Heart left ventricle (tissue), 16 donors: ENCODE measurements around the gene MEGF8. TPM values are rescaled to one million over a fixed set of nuclear protein-coding genes. Genes with fewer than 3 reads are reported as not detected.

Experiments used
- ATAC-seq, 4 donors: fragments of 200-7000 bp; cut with Tn5 transposase; one replicate each; pipeline ENCODE4 v1.9.1; 2020 to 2022; ENCODE audit warnings: moderate library complexity in 4 of 4, mild to moderate bottlenecking in 3 of 4, moderate number of reproducible peaks in 1 of 4
- DNase-seq, 5 donors: peaks; one replicate each; pipeline ENCODE4 v3.0.0-alpha.2; 2020
- H3K27ac ChIP-seq, 12 donors: fragments of 200-600 bp; sonication (generic) in 4 of 12; one replicate each; pipeline versions ENCODE4 v1.5.0 to v1.8.0; 2016 to 2022; ENCODE audit warnings: mild to moderate bottlenecking in 2 of 12
- H3K27me3 ChIP-seq, 9 donors: fragments of 200-600 bp; sonication (generic) in 2 of 9; one replicate each; pipeline versions ENCODE4 v1.5.1 to v1.8.0; 2016 to 2022; ENCODE audit warnings: mild to moderate bottlenecking in 3 of 9
- H3K36me3 ChIP-seq, 9 donors: fragments of 200-600 bp; sonication (generic) in 2 of 9; one replicate each; pipeline versions ENCODE4 v1.5.0 to v1.8.0; 2018 to 2022; ENCODE audit warnings: mild to moderate bottlenecking in 2 of 9
- H3K4me1 ChIP-seq, 12 donors: fragments of 200-600 bp; sonication (generic) in 4 of 12; one replicate each; pipeline versions ENCODE4 v1.5.0 to v1.8.0; 2016 to 2022; ENCODE audit warnings: mild to moderate bottlenecking in 3 of 12
- H3K4me3 ChIP-seq, 12 donors: fragments of 200-600 bp; sonication (generic) in 4 of 12; one replicate each; pipeline versions ENCODE4 v1.5.0 to v1.8.0; 2017 to 2022; ENCODE audit warnings: mild to moderate bottlenecking in 9 of 12, moderate library complexity in 4 of 12
- H3K9me3 ChIP-seq, 12 donors: fragments of 200-600 bp; sonication (generic) in 4 of 12; one replicate each; pipeline versions ENCODE4 v1.5.0 to v1.8.0; 2016 to 2022; ENCODE audit warnings: mild to moderate bottlenecking in 1 of 12
- CTCF ChIP-seq, 12 donors: fragments of 200-600 bp; sonication (generic) in 4 of 12; IDR thresholded peaks; one replicate each; pipeline versions ENCODE4 v1.5.0 to v1.8.0; 2018 to 2022; ENCODE audit warnings: antibody characterized with exemption in 12 of 12, mild to moderate bottlenecking in 5 of 12
- POLR2A ChIP-seq, 2 donors: fragments of 450-650 bp; IDR thresholded peaks; one replicate each; pipeline ENCODE4 v1.6.1; 2017; ENCODE audit warnings: antibody characterized with exemption in 2 of 2, mild to moderate bottlenecking in 2 of 2, moderate library complexity in 2 of 2
- WGBS, 4 donors: extraction: QIAGEN DNeasy Blood & Tissue Kit in 2 of 4; methylation state at CpG; one replicate each; pipeline versions ENCODE4 v1.1.5 to v1.1.7; 2013 to 2018; 5-methylcytosine and 5-hydroxymethylcytosine counted together
- intact Hi-C, 10 donors: fragments of 100-400 bp; cut with DNase I; formaldehyde crosslinking; loops; one replicate each; pipeline versions ENCODE4 v1.11.1 to v1.14.2; 2022
- polyA plus RNA-seq, 2 donors: library from polyadenylated mRNA; stranded (reverse); fragments of 200-250 nt; gene quantifications; one replicate each; pipeline ENCODE4 v1.2.3, GENCODE V29; 2013
- total RNA-seq, 9 donors: library from RNA; depleted of rRNA in 2 of 9; stranded (reverse); fragments of >200 nt in 2 of 9; fragmentation: NEBNext Ultra II Directional in 3 of 9; extraction: Animal tissue kit (Norgen Biotek cat#: 25700) in 3 of 9; gene quantifications; one replicate each; pipeline versions ENCODE4 v1.1.0 to v1.2.4, GENCODE V29; 2016 to 2023
- donor health status: ischemic (EF 13 %, LVEDD 7.1; RV severe dilation, severe dysfunction).
- donor health status: healthy with polysubstance abuse.
- donor health status: DM: no; HTN: yes; CAD: no.
- donor health status: DM: no; HTN: no; CAD: no.
- donor health status: ischemic (EF 25% LVEDD 6.9; RV normal size, moderate dysfunction).
- donor health status: ischemic (EF 25% LVEDD 5.7; RV mildly dilated, moderate dysfunction).
- donor health status: healthy.
- donor health status: DM: yes; HTN: yes; CAD: no.
- donor health status: ischemic (EF 35%, LVEDD 5.7; RV mildly dilated, moderate dysfunction).
- donor health status: nonischemic (EF 11% LVEDD 7.7; RV severe dilation, severe dysfunction).
- donor health status: DM: yes; HTN: yes; CAD: no.
- donor health status: PGD.
- donor health status: ischemic (EF 29% LVEDD 5.4; RV normal size, mild dysfunction).
- donor health status: nonischemic (EF 23%, LVEDD 6.1; RV moderate dilation, normal function).

Gene MEGF8
- total and polyA plus RNA-seq, 11 donors = 22.8 to 50.4 (median 32.8) TPM

- ATAC-seq (peak; percentile 38 to 62 (median 57)), DNase-seq (peak in 4 of 5 donors; percentile 32 to 61 (median 42))
- H3K4me3 ChIP-seq = no peak overlapping the region
- WGBS, 4 donors = 32 to 54% (median 43%) methylated on average over 1 of the region's 1 CpG
- intact Hi-C loops = no loop called here
- H3K27ac ChIP-seq = peak overlapping the region in 11 of 12 donors; percentile 8 to 77 (median 68)
- H3K36me3 ChIP-seq = peaks cover 0 to 33% (median 17%) of the 10 kb centered on the region in 9 donors
- TF ChIP-seq POLR2A (IDR thresholded peaks at IDR 0.05) (no peak), CTCF (IDR thresholded peaks at IDR 0.05) (no peak)
- H3K27me3 ChIP-seq = no peaks in the 10 kb centered on the region
- peaks cover 0 to 12% (median 5%) of the 10 kb centered on the region in 12 donors for H3K9me3 ChIP-seq
- peaks cover 0 to 37% (median 18%) of the 10 kb centered on the region in 12 donors for H3K4me1 ChIP-seq
Observed at GRCh38 chr19:42366673-42367072, 41.2 kb downstream of the MEGF8 start.

- TF ChIP-seq POLR2A (IDR thresholded peaks at IDR 0.05) = no peak
- no peak for TF ChIP-seq CTCF (IDR thresholded peaks at IDR 0.05)
- H3K27ac ChIP-seq = no peak overlapping the region
- H3K27me3 ChIP-seq = no peaks in the 10 kb centered on the region
- intact Hi-C loops = no loop called here
- H3K4me1 ChIP-seq = peaks cover 0 to 37% (median 18%) of the 10 kb centered on the region in 12 donors
- peaks cover 0 to 27% (median 16%) of the 10 kb centered on the region in 9 donors for H3K36me3 ChIP-seq
- DNase-seq = no peak
- H3K9me3 ChIP-seq = peaks cover 0 to 12% (median 5%) of the 10 kb centered on the region in 12 donors
- H3K4me3 ChIP-seq = no peak overlapping the region
- WGBS, 4 donors = 95 to 98% (median 96%) methylated on average over 4 of the region's 4 CpGs
- no peak for ATAC-seq
Observed at GRCh38 chr19:42367929-42368328, 42.5 kb downstream of the MEGF8 start.

- ATAC-seq (no peak), DNase-seq (no peak)
- TF ChIP-seq POLR2A (IDR thresholded peaks at IDR 0.05) (no peak), CTCF (IDR thresholded peaks at IDR 0.05) (no peak)
- intact Hi-C loops = no loop called here
- WGBS, 4 donors = 96 to 97% (median 96%) methylated on average over 9 to 11 of the region's 11 CpGs
- peaks cover 0 to 37% (median 18%) of the 10 kb centered on the region in 12 donors for H3K4me1 ChIP-seq
- H3K27me3 ChIP-seq = no peaks in the 10 kb centered on the region
- H3K9me3 ChIP-seq = peaks cover 0 to 9% (median 5%) of the 10 kb centered on the region in 12 donors
- peaks cover 0 to 23% (median 13%) of the 10 kb centered on the region in 9 donors for H3K36me3 ChIP-seq
- no peak overlapping the region for H3K4me3 ChIP-seq
- H3K27ac ChIP-seq = no peak overlapping the region
Observed at GRCh38 chr19:42368360-42368759, 42.9 kb downstream of the MEGF8 start.

- H3K4me3 ChIP-seq = no peak overlapping the region
- no peaks in the 10 kb centered on the region for H3K27me3 ChIP-seq
- TF ChIP-seq CTCF (IDR thresholded peaks at IDR 0.05) (no peak), POLR2A (IDR thresholded peaks at IDR 0.05) (no peak)
- no peak for ATAC-seq
- H3K9me3 ChIP-seq = peaks cover 0 to 7% (median 4%) of the 10 kb centered on the region in 12 donors
- H3K4me1 ChIP-seq = peaks cover 0 to 37% (median 18%) of the 10 kb centered on the region in 12 donors
- no peak for DNase-seq
- intact Hi-C loops = no loop called here
- H3K27ac ChIP-seq = no peak overlapping the region
- H3K36me3 ChIP-seq = peaks cover 0 to 20% (median 13%) of the 10 kb centered on the region in 9 donors
- 94 to 96% (median 95%) methylated on average over 15 of the region's 15 CpGs for WGBS, 4 donors
Observed at GRCh38 chr19:42368765-42369164, 43.3 kb downstream of the MEGF8 start.
